A673 (cell line): ENCODE results near the gene GALNT14.

Experiments
- CTCF ChIP-seq: fragments of 300-800, 200-600 bp; sonication (generic); conservative IDR thresholded peaks from 2 replicates; pipeline ENCODE4 v1.5.1; 2017; ENCODE audit warnings: low read depth, mild to moderate bottlenecking, antibody characterized with exemption, low read length, moderate library complexity, mixed read lengths
- EZH2 ChIP-seq: fragments of 200-600 bp; sonication (generic); IDR thresholded peaks from 2 replicates; pipeline ENCODE4 v1.6.1; 2017; ENCODE audit warnings: borderline replicate concordance, low read depth, mild to moderate bottlenecking, mixed read lengths, antibody characterized with exemption, low read length; ENCODE audit not compliant: poor library complexity, severe bottlenecking

GRCh38 chr2:30965022-30965531 lies 173.2 kb downstream of the GALNT14 start:
- TF ChIP-seq CTCF = no peak
- no peak for TF ChIP-seq EZH2
